ENCODE results near the gene VIPR1. TPM values are rescaled to one million over a fixed set of nuclear protein-coding genes. Genes with fewer than 3 reads are reported as not detected.

Gene VIPR1
- total and polyA plus RNA-seq, 4 experiments from 2014 or later, result 23.1 to 104 (median 62.0) TPM

- Histone ChIP-seq H3K27ac (ENCODE audit: low read depth, low read length) (no peak overlapping the region), H3K4me1 (ENCODE audit: insufficient read depth, low read length) (peaks cover 33% of the 10 kb centered on the region), H3K27me3 (ENCODE audit: insufficient read depth, low read length) (no peaks in the 10 kb centered on the region), H3K36me3 (ENCODE audit: insufficient read depth, low read length) (peaks cover 4% of the 10 kb centered on the region), H3K9me3 (ENCODE audit: control insufficient read depth in 1 of 2, low read length in 2 of 2) (no peaks in the 10 kb centered on the region), H3K4me3 (ENCODE audit: low read length in 2 of 2) (no peak overlapping the region)
- Mint-ChIP-seq H3K27me3 (no peaks in the 10 kb centered on the region), H3K27ac (peak overlapping the region; percentile 26 to 93 (median 51)), H3K9me3 (no peaks in the 10 kb centered on the region), H3K4me3 (no peak overlapping the region), H3K36me3 (peaks cover 17 to 35% of the 10 kb centered on the region in 2 donors), H3K4me1 (peaks cover 24 to 58% (median 35%) of the 10 kb centered on the region in 4 donors)
- CTCF ChIA-PET (ENCODE audit: partially characterized antibody), result interaction anchor here (2.7 to 50.4 kb wide), 2 partner anchors 14 to 28 kb away, joined by 15 to 1823 read pairs; partner anchors contain the start of gene VIPR1
- POLR2A ChIA-PET (ENCODE audit: partially characterized antibody), result no interaction called here
- intact Hi-C loops (cut with micrococcal nuclease), result no loop called here
- no peak for DNase-seq
Measured at GRCh38 chr3:42515391-42515916, 13.0 kb downstream of the VIPR1 start.

- no peaks in the 10 kb centered on the region for H3K9me3 Mint-ChIP-seq
- CTCF ChIA-PET (ENCODE audit: partially characterized antibody), result interaction anchor here (1.2 to 50.4 kb wide), 3 partner anchors 8 to 28 kb away, joined by 4 to 1823 read pairs (median 15); partner anchors contain the start of gene VIPR1
- no peak overlapping the region for H3K4me3 ChIP-seq (ENCODE audit: low read length in 2 of 2)
- H3K36me3 Mint-ChIP-seq, result peaks cover 20 to 36% of the 10 kb centered on the region in 2 donors
- peaks cover 23 to 58% (median 40%) of the 10 kb centered on the region in 4 donors for H3K4me1 Mint-ChIP-seq
- POLR2A ChIA-PET (ENCODE audit: partially characterized antibody), result no interaction called here
- H3K27me3 Mint-ChIP-seq, result no peaks in the 10 kb centered on the region
- H3K27me3 ChIP-seq (ENCODE audit: insufficient read depth, low read length), result no peaks in the 10 kb centered on the region
- peaks cover 38% of the 10 kb centered on the region for H3K4me1 ChIP-seq (ENCODE audit: insufficient read depth, low read length)
- peaks cover 4% of the 10 kb centered on the region for H3K36me3 ChIP-seq (ENCODE audit: insufficient read depth, low read length)
- H3K4me3 Mint-ChIP-seq, result no peak overlapping the region
- no peak for DNase-seq
- intact Hi-C loops (cut with micrococcal nuclease), result no loop called here
- H3K9me3 ChIP-seq (ENCODE audit: control insufficient read depth in 1 of 2, low read length in 2 of 2), result no peaks in the 10 kb centered on the region
- no peak overlapping the region for H3K27ac ChIP-seq (ENCODE audit: low read depth, low read length)
- peak overlapping the region in 6 of 7 donors; percentile 26 to 93 (median 68) for H3K27ac Mint-ChIP-seq
Measured at GRCh38 chr3:42515976-42516375, 13.5 kb downstream of the VIPR1 start.

GRCh38 chr3:42516443-42516842 is 14.0 kb downstream of the VIPR1 start:
- Mint-ChIP-seq H3K27ac (peak overlapping the region in 5 of 7 donors; percentile 15 to 75 (median 47)), H3K9me3 (no peaks in the 10 kb centered on the region), H3K27me3 (no peaks in the 10 kb centered on the region), H3K36me3 (peaks cover 25 to 40% of the 10 kb centered on the region in 2 donors), H3K4me1 (peaks cover 24 to 59% (median 41%) of the 10 kb centered on the region in 4 donors), H3K4me3 (no peak overlapping the region)
- intact Hi-C loops (cut with micrococcal nuclease), result no loop called here
- DNase-seq, result no peak
- ChIA-PET POLR2A (ENCODE audit: partially characterized antibody) (no interaction called here), CTCF (ENCODE audit: partially characterized antibody) (interaction anchor here (1.2 to 50.4 kb wide), 3 partner anchors 8 to 27 kb away, joined by 4 to 1823 read pairs (median 15); partner anchors contain the start of gene VIPR1)
- H3K27me3 ChIP-seq (ENCODE audit: insufficient read depth, low read length), result no peaks in the 10 kb centered on the region
- no peak overlapping the region for H3K4me3 ChIP-seq (ENCODE audit: low read length in 2 of 2)
- peaks cover 4% of the 10 kb centered on the region for H3K36me3 ChIP-seq (ENCODE audit: insufficient read depth, low read length)
- no peak overlapping the region for H3K27ac ChIP-seq (ENCODE audit: low read depth, low read length)
- no peaks in the 10 kb centered on the region for H3K9me3 ChIP-seq (ENCODE audit: control insufficient read depth in 1 of 2, low read length in 2 of 2)
- H3K4me1 ChIP-seq (ENCODE audit: insufficient read depth, low read length), result peaks cover 38% of the 10 kb centered on the region

GRCh38 chr3:42517117-42517516 is 14.7 kb downstream of the VIPR1 start:
- H3K36me3 ChIP-seq (ENCODE audit: insufficient read depth, low read length), result peaks cover 4% of the 10 kb centered on the region
- peaks cover 33% of the 10 kb centered on the region for H3K4me1 ChIP-seq (ENCODE audit: insufficient read depth, low read length)
- H3K9me3 Mint-ChIP-seq, result no peaks in the 10 kb centered on the region
- no peak overlapping the region for H3K27ac ChIP-seq (ENCODE audit: low read depth, low read length)
- H3K4me3 Mint-ChIP-seq, result no peak overlapping the region
- H3K27ac Mint-ChIP-seq, result peak overlapping the region in 4 of 7 donors; percentile 21 to 75 (median 30)
- H3K36me3 Mint-ChIP-seq, result peaks cover 26 to 40% of the 10 kb centered on the region in 2 donors
- CTCF ChIA-PET (ENCODE audit: partially characterized antibody), result interaction anchor here (1.2 to 50.4 kb wide), 3 partner anchors 9 to 27 kb away, joined by 4 to 1823 read pairs (median 15); partner anchors contain the start of gene VIPR1
- intact Hi-C loops (cut with micrococcal nuclease), result no loop called here
- no peak for DNase-seq
- H3K4me1 Mint-ChIP-seq, result peaks cover 24 to 53% (median 39%) of the 10 kb centered on the region in 4 donors
- no peak overlapping the region for H3K4me3 ChIP-seq (ENCODE audit: low read length in 2 of 2)
- POLR2A ChIA-PET (ENCODE audit: partially characterized antibody), result no interaction called here
- no peaks in the 10 kb centered on the region for H3K27me3 ChIP-seq (ENCODE audit: insufficient read depth, low read length)
- H3K9me3 ChIP-seq (ENCODE audit: control insufficient read depth in 1 of 2, low read length in 2 of 2), result no peaks in the 10 kb centered on the region
- H3K27me3 Mint-ChIP-seq, result no peaks in the 10 kb centered on the region

GRCh38 chr3:42518800-42519567 is 16.5 kb downstream of the VIPR1 start:
- ChIA-PET CTCF (ENCODE audit: partially characterized antibody) (interaction anchor here (0.9 to 50.4 kb wide), 7 partner anchors 9 to 110 kb away, joined by 3 to 1823 read pairs (median 3); partner anchors contain the start of gene VIPR1), POLR2A (ENCODE audit: partially characterized antibody) (interaction anchor here (0.8 to 2.4 kb wide), 6 partner anchors 10 to 37 kb away, joined by 3 to 22 read pairs (median 4); partner anchors contain the start of gene VIPR1)
- H3K36me3 ChIP-seq (ENCODE audit: insufficient read depth, low read length), result peaks cover 4% of the 10 kb centered on the region
- H3K4me1 ChIP-seq (ENCODE audit: insufficient read depth, low read length), result peaks cover 33% of the 10 kb centered on the region
- no peaks in the 10 kb centered on the region for H3K9me3 Mint-ChIP-seq
- peak overlapping the region; percentile 76 to 94 (median 93) for H3K27ac Mint-ChIP-seq
- H3K4me1 Mint-ChIP-seq, result peaks cover 24 to 61% (median 44%) of the 10 kb centered on the region in 4 donors
- intact Hi-C loops (cut with micrococcal nuclease), result loop anchor here (1.0 kb wide), 3 partner anchors 10 to 39 kb away; no protein-coding TSS in a partner anchor
- H3K4me3 Mint-ChIP-seq, result peak overlapping the region in 7 of 8 donors; percentile 68 to 88 (median 79)
- no peak overlapping the region for H3K4me3 ChIP-seq (ENCODE audit: low read length in 2 of 2)
- DNase-seq, result peak in 4 of 5 donors; percentile 52 to 60 (median 58)
- H3K27me3 Mint-ChIP-seq, result no peaks in the 10 kb centered on the region
- no peaks in the 10 kb centered on the region for H3K27me3 ChIP-seq (ENCODE audit: insufficient read depth, low read length)
- peak overlapping the region; percentile 36 for H3K27ac ChIP-seq (ENCODE audit: low read depth, low read length)
- peaks cover 38 to 48% of the 10 kb centered on the region in 2 donors for H3K36me3 Mint-ChIP-seq
- H3K9me3 ChIP-seq (ENCODE audit: control insufficient read depth in 1 of 2, low read length in 2 of 2), result no peaks in the 10 kb centered on the region

GRCh38 chr3:42519568-42519962 is 17.1 kb downstream of the VIPR1 start:
- Mint-ChIP-seq H3K9me3 (no peaks in the 10 kb centered on the region), H3K4me1 (peaks cover 23 to 66% (median 43%) of the 10 kb centered on the region in 4 donors)

More at GRCh38 chr3:42519568-42519962, 17.1 kb downstream of the VIPR1 start:
- DNase-seq, result no peak
- Mint-ChIP-seq H3K27me3 (no peaks in the 10 kb centered on the region), H3K27ac (peak overlapping the region; percentile 76 to 94 (median 93)), H3K4me3 (peak overlapping the region in 7 of 8 donors; percentile 68 to 88 (median 79)), H3K36me3 (peaks cover 35 to 49% of the 10 kb centered on the region in 2 donors)
- POLR2A ChIA-PET (ENCODE audit: partially characterized antibody), result interaction anchor here (0.8 to 2.4 kb wide), 6 partner anchors 9 to 36 kb away, joined by 3 to 22 read pairs (median 4); partner anchors contain the start of gene VIPR1
- peak overlapping the region; percentile 36 for H3K27ac ChIP-seq (ENCODE audit: low read depth, low read length)
- H3K9me3 ChIP-seq (ENCODE audit: control insufficient read depth in 1 of 2, low read length in 2 of 2), result no peaks in the 10 kb centered on the region
- intact Hi-C loops (cut with micrococcal nuclease), result loop anchor here (1.0 kb wide), 3 partner anchors 10 to 39 kb away; no protein-coding TSS in a partner anchor
- no peaks in the 10 kb centered on the region for H3K27me3 ChIP-seq (ENCODE audit: insufficient read depth, low read length)
- H3K36me3 ChIP-seq (ENCODE audit: insufficient read depth, low read length), result peaks cover 4% of the 10 kb centered on the region
- H3K4me3 ChIP-seq (ENCODE audit: low read length in 2 of 2), result no peak overlapping the region
- CTCF ChIA-PET (ENCODE audit: partially characterized antibody), result interaction anchor here (0.9 to 50.4 kb wide), 6 partner anchors 8 to 24 kb away, joined by 3 to 1823 read pairs (median 4); partner anchors contain the start of gene VIPR1
- peaks cover 36% of the 10 kb centered on the region for H3K4me1 ChIP-seq (ENCODE audit: insufficient read depth, low read length)
